Activated T-cell treated with anti-CD3 and anti-CD28 coated beads, Interleukin-2, amount 50 U/mL, for 4 hours (primary cell): ENCODE measurements around the gene FCGR1A. TPM values are rescaled to one million over a fixed set of nuclear protein-coding genes. Genes with fewer than 3 reads are reported as not detected.
"Not testable (repeated sequence)": the region's sequence is repeated elsewhere in the genome, so short reads cannot be mapped to it uniquely, and the experiment has no call there.

Source experiments
- ATAC-seq, 2 donors: fragments of 200-7000 bp; cut with Tn5 transposase; one replicate each; pipeline ENCODE4 v1.10.0; 2021
- DNase-seq: peaks from one replicate; pipeline ENCODE4 v3.0.0-alpha.2; 2020
- H3K27me3 Mint-ChIP-seq: one replicate; pipeline ENCODE4 v1.8.0; 2021; ENCODE audit warnings: low read depth, mixed read lengths
- H3K36me3 Mint-ChIP-seq: one replicate; pipeline ENCODE4 v1.8.0; 2022; ENCODE audit warnings: mixed read lengths; ENCODE audit not compliant: insufficient read depth
- H3K4me1 Mint-ChIP-seq: one replicate; pipeline ENCODE4 v1.8.0; 2021; ENCODE audit warnings: low read depth, mixed read lengths
- H3K4me3 Mint-ChIP-seq: one replicate; pipeline ENCODE4 v1.8.0; 2021; ENCODE audit warnings: mild to moderate bottlenecking, moderate library complexity, mixed read lengths
- H3K9me3 Mint-ChIP-seq: one replicate; pipeline ENCODE4 v1.8.0; 2021; ENCODE audit warnings: mixed read lengths
- total RNA-seq, 3 donors: library from RNA; stranded (reverse); gene quantifications; one replicate each; pipeline ENCODE4 v1.2.1, GENCODE V29; 2021

FCGR1A gene
- not detected for total RNA-seq

DNA sequence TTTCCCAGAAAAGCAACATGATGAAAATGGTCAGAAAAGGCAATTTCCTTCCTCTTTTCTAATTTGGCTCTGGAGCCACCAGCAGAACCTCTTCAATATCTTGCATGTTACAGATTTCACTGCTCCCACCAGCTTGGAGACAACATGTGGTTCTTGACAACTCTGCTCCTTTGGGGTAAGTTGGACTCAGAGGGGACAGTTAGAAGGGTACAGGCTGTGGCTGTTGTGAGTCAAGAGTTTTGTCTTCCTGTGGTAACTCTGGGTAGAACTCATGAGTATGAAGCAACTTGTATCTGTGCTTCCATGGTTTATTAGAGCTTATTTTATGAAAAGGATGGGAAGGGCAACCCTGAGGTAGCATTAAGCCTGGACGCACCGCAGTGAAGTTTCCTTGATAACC, at the start of gene FCGR1A:
FCGR1A (plus strand) TSS at position 95 of the 400 bp plus-strand sequence; CDS start at position 145, 50 bp downstream.
- not testable (repeated sequence) for H3K4me3 Mint-ChIP-seq, H3K4me1 Mint-ChIP-seq, ATAC-seq, H3K9me3 Mint-ChIP-seq, H3K27me3 Mint-ChIP-seq, DNase-seq, H3K36me3 Mint-ChIP-seq

DNA sequence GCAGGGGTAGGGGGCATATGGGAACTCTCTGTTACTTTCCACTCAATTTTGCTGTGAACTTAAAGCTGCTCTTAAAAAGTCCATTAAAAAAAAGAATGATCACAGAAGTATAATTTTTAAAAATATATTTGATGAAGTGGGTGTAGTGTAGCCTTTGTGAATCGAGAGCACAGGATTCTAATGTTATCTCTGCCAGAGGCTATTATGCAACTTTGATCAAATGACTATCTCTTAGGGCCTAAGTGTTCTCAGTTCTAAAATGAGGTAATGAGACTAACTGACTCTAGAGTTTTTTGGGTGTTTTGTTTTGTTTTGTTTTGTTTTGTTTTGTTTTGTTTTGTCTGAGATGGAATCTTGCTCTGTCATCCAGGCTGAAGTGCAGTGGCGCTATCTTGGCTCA, 49.7 kb upstream of the FCGR1A start:
- H3K27me3 Mint-ChIP-seq, DNase-seq, H3K9me3 Mint-ChIP-seq, H3K36me3 Mint-ChIP-seq, H3K4me3 Mint-ChIP-seq, ATAC-seq, H3K4me1 Mint-ChIP-seq: not testable (repeated sequence)

DNA sequence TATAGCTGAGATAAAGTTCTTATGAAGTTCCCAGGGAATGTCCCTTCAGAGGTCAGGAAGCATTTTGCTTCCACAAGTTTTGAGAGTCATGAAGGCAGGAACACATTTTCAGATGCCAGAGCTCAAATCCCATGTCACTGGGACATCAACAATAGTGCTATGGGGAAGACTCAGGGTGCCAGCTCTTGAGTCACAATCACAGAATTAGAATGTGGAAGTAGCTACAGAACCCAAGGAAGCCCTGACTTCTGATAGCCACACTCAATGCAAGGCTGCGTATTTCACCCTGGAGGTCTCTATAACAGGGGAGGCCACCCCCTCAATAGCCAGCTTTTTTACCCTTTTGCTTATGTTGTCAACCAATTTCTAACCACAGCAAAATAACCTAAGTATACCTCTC, 47.8 kb upstream of the FCGR1A start:
- H3K27me3 Mint-ChIP-seq, H3K4me3 Mint-ChIP-seq, ATAC-seq, H3K9me3 Mint-ChIP-seq, H3K4me1 Mint-ChIP-seq, H3K36me3 Mint-ChIP-seq, DNase-seq: not testable (repeated sequence)

DNA sequence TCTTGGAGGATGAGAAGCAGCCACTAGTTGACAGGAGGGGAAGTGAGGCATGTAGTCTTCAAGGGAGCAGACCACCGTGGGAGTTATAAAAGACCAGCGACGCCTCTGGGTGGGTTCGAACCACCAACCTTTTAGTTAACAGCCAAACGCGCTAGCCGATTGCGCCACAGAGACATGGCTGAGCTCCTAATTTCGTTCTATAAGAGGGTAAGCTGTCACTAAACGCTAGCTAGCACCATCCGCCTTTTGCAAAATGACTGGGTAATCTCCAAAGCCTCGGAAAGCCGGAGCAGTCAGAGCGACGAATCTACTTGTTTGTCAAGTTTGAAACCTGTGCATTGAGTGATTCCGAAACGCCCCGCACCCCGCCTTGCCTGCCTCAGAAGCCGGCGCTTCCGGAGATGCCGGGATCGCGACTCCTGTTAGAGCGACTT, 42.3 kb upstream of the FCGR1A start:
- not testable (repeated sequence) for H3K4me1 Mint-ChIP-seq, H3K9me3 Mint-ChIP-seq, H3K36me3 Mint-ChIP-seq, H3K27me3 Mint-ChIP-seq
- ATAC-seq = peak; percentile 93 to 95
- peak overlapping the region; percentile 46 for H3K4me3 Mint-ChIP-seq
- peak; percentile 37 for DNase-seq

DNA sequence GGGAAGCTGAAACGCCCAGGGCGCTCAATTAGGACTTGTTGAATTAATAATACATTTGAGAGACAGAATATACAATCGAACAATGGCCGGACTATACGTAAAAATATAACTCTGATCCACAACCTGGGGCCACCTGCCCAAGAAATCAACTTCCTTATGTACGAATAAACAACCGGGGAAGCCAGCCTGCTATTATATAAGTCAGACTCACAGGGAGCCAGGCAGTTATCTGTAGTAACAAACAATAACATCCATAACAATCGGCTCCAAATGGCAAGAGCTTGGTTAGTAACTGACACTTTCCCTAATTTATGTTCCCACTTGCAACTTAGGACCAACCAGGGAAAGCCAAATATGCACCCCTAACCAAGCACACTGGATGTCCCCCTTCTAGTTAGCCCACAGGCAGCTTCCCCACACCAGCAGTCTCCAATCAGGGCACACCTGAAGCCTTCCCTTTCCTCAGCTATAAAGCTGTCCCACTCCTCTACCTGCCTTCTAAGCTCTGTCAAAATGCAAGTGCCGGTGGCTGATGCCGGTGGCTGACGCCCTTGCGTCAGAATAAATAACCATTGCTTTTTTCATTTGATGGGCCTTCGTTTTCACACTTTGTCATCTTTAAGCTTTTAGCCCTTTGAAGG, 41.8 kb upstream of the FCGR1A start:
- H3K4me3 Mint-ChIP-seq = peak overlapping the region; percentile 46
- H3K9me3 Mint-ChIP-seq = not testable (repeated sequence)

DNA sequence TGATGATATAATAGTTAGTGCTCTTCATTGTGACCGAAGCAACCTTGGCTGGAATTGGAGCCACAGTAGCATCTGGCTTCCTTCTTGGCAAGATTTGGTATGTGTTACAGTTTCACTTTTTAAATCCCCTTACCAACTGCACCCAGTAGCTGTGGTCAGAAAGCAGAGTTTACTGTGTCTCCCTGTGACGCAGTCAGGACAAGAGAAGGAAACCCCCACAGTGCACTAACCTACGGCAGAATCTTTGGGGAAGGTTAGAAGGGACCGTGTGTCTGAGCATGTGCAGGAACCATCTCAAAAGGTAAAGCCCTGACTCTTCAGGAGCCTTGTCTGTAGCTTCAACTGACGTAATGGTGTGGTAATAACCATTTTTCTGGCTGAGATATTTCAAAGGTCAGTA, 40.6 kb upstream of the FCGR1A start:
- H3K27me3 Mint-ChIP-seq, H3K4me3 Mint-ChIP-seq, H3K9me3 Mint-ChIP-seq, H3K36me3 Mint-ChIP-seq, DNase-seq, ATAC-seq, H3K4me1 Mint-ChIP-seq: not testable (repeated sequence)

More for the DNA sequence above, 41.8 kb upstream of the FCGR1A start:
- H3K4me1 Mint-ChIP-seq, DNase-seq, H3K27me3 Mint-ChIP-seq, ATAC-seq, H3K36me3 Mint-ChIP-seq: not testable (repeated sequence)

DNA sequence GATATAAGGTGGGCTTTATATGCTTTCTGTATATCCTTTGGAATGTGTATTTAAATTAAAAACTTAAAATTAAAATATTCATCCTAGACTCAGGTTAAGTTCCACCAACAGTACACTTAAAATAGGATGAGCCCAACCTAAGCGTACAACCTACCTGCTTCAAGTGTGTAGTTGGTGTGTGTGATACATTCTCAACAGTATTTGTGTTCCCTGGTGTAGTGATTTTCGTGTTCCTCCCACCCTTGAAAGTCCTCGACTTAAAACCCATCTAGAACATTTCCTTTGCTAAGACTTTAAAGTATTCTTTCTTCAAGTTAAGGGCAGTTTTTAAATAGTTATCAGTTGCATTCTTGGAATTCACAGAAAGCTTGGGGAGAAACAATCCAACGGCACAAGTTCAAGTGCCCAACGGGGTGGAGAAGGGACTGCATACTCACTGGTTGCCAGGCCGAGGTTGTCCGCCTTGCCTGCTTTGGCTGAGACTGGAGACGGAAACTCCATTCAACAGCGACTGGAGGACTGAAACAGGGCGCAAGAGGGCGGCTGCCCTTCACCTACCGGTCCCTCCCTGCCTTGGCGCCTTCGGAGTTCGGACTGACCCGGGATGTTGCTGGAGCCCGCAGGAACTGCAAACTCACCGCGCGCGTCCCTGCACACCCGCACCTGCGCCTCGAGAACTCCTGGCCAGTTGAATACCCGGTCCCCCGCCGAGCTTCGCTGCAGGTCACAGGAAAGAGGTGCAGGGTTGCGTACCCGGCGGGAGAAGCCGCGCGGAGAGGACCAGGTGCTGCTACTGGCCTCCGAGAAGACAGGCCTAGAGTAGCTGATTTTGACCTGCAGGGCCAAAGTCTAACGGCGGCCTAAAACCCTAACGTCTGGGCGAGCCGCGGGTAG, 35.8 kb upstream of the FCGR1A start:
- ATAC-seq = peak; percentile 18 to 28
- H3K4me1 Mint-ChIP-seq, H3K9me3 Mint-ChIP-seq, H3K36me3 Mint-ChIP-seq, H3K4me3 Mint-ChIP-seq, DNase-seq, H3K27me3 Mint-ChIP-seq: not testable (repeated sequence)

DNA sequence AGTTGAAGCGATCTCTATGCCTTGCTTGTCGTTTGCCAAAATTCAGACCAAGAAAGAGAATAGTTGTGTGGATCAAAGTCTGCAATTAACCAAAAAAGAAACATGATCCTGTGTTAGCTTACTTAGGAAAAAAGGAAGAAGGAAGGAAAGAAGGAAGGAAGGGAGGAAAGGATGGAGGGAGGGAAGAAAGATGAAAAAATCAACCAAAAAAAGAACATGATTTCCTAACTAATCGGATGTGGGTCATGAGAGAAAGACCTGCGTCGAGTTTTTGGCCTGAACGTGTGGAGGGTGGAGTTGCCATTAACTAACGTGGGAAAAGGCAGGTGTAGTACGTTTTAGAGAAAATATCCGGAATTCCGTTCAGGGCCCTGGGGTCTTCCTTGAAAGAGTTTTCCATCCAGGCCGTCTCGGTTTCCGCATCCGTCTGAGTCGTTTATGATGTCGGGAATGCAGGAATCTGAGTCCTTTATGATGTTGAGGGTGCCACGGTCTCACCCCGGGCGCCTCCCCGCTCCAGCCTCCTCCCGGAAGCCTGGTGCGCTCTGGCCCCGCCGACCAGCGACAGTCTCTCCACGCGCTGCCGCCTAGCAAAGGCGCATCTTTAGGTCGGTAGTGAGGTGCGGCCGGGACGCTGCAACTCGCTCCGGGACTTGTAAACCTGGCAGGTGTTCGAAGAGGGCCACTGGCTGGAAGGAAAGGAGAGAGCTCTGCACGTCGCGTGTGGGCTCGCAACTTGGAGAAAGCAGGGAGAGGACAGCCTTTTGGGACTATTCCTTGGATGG, 34.9 kb upstream of the FCGR1A start:
- H3K27me3 Mint-ChIP-seq = not testable (repeated sequence)

DNA sequence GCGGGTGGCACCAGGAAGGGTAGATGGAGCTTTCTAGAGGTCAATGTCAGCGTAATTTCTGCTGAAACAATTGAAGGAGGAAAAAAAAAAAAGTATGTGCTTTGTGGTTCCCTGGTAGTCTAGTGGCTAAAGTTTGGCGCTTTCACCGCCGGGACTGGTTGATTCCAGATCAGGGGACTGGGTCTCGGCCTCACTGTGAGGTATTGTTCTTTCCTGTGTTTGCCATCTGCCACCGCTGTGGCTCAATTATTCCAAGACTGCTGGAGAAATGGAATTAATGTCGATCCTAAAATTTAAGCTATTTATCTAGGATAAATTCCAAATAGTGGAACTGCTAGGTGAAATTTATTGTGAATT, 34.4 kb upstream of the FCGR1A start:
- not testable (repeated sequence) for H3K4me1 Mint-ChIP-seq

More for the DNA sequence above, 34.9 kb upstream of the FCGR1A start:
- H3K4me3 Mint-ChIP-seq = peak overlapping the region; percentile 62
- H3K4me1 Mint-ChIP-seq, H3K36me3 Mint-ChIP-seq, DNase-seq, H3K9me3 Mint-ChIP-seq: not testable (repeated sequence)
- ATAC-seq = peak; percentile 69 to 81

DNA sequence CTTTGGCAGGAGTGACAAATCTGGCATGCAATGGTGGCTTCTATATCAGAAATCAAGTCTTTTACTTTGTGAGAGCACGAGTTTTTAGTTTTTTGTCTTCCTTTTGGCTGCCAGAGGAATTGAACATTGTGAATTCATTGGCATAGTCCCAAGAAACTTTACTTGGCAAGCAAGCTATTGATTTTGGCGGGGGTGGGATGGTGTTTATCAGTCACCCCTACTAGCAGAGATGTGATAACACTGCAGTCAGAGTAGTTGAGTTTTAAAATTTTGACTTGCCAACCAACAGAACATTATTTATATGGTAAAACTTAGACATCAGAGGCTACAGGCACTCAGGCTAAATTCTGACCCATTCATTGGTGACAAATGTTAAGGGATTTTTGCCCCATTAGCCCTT, 31.9 kb upstream of the FCGR1A start:
- H3K36me3 Mint-ChIP-seq, H3K4me3 Mint-ChIP-seq, DNase-seq, ATAC-seq, H3K4me1 Mint-ChIP-seq, H3K9me3 Mint-ChIP-seq: not testable (repeated sequence)
- H3K27me3 Mint-ChIP-seq = peaks cover 10% of the 10 kb centered on the region

More for the DNA sequence above, 34.4 kb upstream of the FCGR1A start:
- not testable (repeated sequence) for ATAC-seq, H3K9me3 Mint-ChIP-seq, H3K27me3 Mint-ChIP-seq, H3K36me3 Mint-ChIP-seq, DNase-seq
- peak overlapping the region; percentile 62 for H3K4me3 Mint-ChIP-seq

DNA sequence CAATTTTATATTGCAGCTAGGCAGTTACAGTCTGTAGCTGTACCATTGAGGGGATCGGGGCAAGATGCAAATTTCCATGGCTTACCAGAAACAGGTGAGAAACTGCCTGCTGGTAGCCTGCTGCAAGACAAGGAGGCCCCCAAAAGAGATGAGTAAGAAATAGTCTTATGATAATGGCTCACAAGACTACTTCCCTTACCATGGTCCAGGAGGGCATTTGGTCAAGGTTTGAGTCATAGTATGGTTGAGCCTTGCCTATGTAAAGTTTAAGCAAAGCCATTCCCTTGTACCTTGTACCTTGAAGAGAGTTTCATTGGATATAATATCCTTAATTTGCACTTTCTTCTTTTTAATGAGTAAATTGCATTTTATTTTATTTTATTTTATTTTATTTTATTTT, 30.3 kb upstream of the FCGR1A start:
- not testable (repeated sequence) for H3K4me3 Mint-ChIP-seq, H3K9me3 Mint-ChIP-seq, DNase-seq, H3K36me3 Mint-ChIP-seq, ATAC-seq, H3K4me1 Mint-ChIP-seq
- peaks cover 10% of the 10 kb centered on the region for H3K27me3 Mint-ChIP-seq

DNA sequence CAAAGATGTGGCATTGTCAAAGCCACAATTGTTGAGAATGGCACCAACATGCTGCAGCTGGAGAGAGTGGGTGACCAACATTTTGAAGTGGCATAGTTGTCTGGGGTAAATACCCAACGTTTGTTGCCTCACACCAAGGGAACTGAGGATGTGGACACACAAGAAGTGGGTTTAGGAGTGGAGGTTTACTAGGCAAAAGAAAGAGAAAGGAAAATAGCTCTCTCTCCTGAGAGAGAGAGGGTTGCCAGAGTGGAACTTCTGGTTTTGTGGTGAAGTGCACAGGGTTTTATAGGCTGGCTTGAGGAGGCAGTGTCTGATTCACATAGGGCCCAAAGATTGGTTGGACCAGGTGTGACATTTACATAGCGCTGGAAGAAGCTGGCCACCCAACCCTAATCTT, 29.0 kb upstream of the FCGR1A start:
- not testable (repeated sequence) for ATAC-seq, DNase-seq, H3K27me3 Mint-ChIP-seq, H3K36me3 Mint-ChIP-seq, H3K4me3 Mint-ChIP-seq, H3K4me1 Mint-ChIP-seq, H3K9me3 Mint-ChIP-seq

DNA sequence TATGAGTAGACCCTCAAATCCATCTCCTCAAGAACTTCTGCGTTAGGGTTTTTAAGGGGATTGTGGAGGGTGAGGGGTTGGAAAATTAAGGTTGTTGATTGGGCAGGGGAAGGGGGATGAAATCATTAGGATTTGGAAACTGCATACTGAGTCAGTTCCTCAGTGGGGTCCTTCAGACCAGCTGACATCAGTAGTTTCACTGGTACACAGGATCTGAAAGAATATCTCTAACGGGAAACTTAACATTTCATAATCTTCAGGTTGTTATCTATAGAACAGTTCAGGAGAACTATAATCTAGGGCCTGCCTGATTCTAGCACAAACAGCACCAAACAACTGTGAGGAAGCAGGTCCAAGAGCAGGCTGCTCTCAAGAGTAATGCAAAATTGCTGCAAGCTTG, 27.2 kb upstream of the FCGR1A start:
- H3K9me3 Mint-ChIP-seq, H3K36me3 Mint-ChIP-seq, DNase-seq, H3K27me3 Mint-ChIP-seq, ATAC-seq, H3K4me1 Mint-ChIP-seq, H3K4me3 Mint-ChIP-seq: not testable (repeated sequence)

DNA sequence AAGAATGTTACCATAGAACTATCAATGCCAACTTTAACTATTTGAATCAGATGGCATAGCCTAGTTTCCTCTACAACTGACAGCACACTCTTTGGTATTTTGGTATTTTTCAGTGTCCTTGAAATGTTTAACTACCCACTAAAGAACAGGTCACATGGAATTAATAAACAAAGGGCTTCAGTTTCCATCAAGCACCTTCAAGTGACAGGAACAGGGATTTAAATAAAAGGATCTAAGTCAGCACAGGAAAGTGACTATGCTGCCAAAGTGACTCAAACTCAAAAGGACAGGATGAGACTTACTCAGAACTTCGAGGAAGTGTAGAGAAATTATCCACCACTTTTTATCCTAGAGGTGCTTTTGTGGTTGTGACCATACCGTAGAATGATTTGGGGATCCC, 20.2 kb upstream of the FCGR1A start:
- DNase-seq, H3K36me3 Mint-ChIP-seq, H3K27me3 Mint-ChIP-seq, H3K9me3 Mint-ChIP-seq, ATAC-seq, H3K4me1 Mint-ChIP-seq, H3K4me3 Mint-ChIP-seq: not testable (repeated sequence)
